Measurements from ENCODE around the gene BRINP1.

GRCh38 chr9:119153402-119153801, 215.8 kb downstream of the BRINP1 start:
- TF ChIP-seq POLR2A (IDR thresholded peaks at IDR 0.05; ENCODE audit: low read length) = no peak
- no peak for TF ChIP-seq GATA1 (IDR thresholded peaks at IDR 0.05; ENCODE audit: low read depth, low read length)
